MCF 10A (cell line): ENCODE data around the gene WFDC1. TPM values are rescaled to one million over a fixed set of nuclear protein-coding genes. Genes with fewer than 3 reads are reported as not detected.

ENCODE experiments used
- BruUV-seq: library from RNA; stranded (reverse); fragments of 400-500 nt; replicated peaks from 2 replicates; lab custom pipeline; 2021; lab: Mats Ljungman, UMichigan
- CTCF ChIA-PET: fragments of 300-600 bp; sonication (Branson Sonifier 250); formaldehyde crosslinking; extraction: SDS; loops from one replicate; lab custom pipeline; 2021; ENCODE audit warnings: antibody characterized with exemption, inconsistent platforms; lab: Yijun Ruan, JAX
- POLR2A ChIA-PET: fragments of 300-600, 350-650 bp; sonication (Branson Sonifier 250); formaldehyde crosslinking; extraction: SDS; loops from one replicate; lab custom pipeline; 2020; ENCODE audit warnings: antibody characterized with exemption, inconsistent platforms; lab: Yijun Ruan, JAX
- DNase-seq: peaks from one replicate; pipeline ENCODE4 v3.0.0-alpha.2; 2018; ENCODE audit not compliant: unreplicated experiment
- H3K27ac Mint-ChIP-seq: one replicate; pipeline ENCODE4 v1.8.0; 2022; ENCODE audit warnings: mild to moderate bottlenecking, low read depth, mixed read lengths; ENCODE audit not compliant: unreplicated experiment
- H3K27me3 Mint-ChIP-seq: one replicate; pipeline ENCODE4 v1.8.0; 2022; ENCODE audit warnings: mixed read lengths; ENCODE audit not compliant: insufficient read depth, unreplicated experiment
- H3K36me3 Mint-ChIP-seq: one replicate; pipeline ENCODE4 v1.8.0; 2022; ENCODE audit warnings: mild to moderate bottlenecking, moderate library complexity, mixed read lengths; ENCODE audit not compliant: insufficient read depth, unreplicated experiment
- H3K4me1 Mint-ChIP-seq: one replicate; pipeline ENCODE4 v1.8.0; 2022; ENCODE audit warnings: mixed read lengths; ENCODE audit not compliant: insufficient read depth, unreplicated experiment
- H3K4me3 Mint-ChIP-seq: one replicate; pipeline ENCODE4 v1.8.0; 2022; ENCODE audit warnings: mild to moderate bottlenecking, moderate library complexity, mixed read lengths; ENCODE audit not compliant: unreplicated experiment
- H3K9me3 Mint-ChIP-seq: one replicate; pipeline ENCODE4 v1.8.0; 2022; ENCODE audit warnings: mixed read lengths; ENCODE audit not compliant: unreplicated experiment
- intact Hi-C: fragments of 100-400 bp; cut with micrococcal nuclease; formaldehyde crosslinking; loops from 2 replicates; pipeline ENCODE4 v1.14.1; 2022
- total RNA-seq: library from RNA; stranded (reverse); gene quantifications from 2 replicates; pipeline ENCODE4 v1.2.3, GENCODE V29; 2022
- TF ChIP-seq, protein P1 (sequence below): fragments of 200-600 bp; IDR thresholded peaks from one replicate; pipeline ENCODE4 v1.8.0; 2022; ENCODE audit warnings: antibody characterized with exemption, mild to moderate bottlenecking; ENCODE audit not compliant: unreplicated experiment

The WFDC1 gene
- total RNA-seq, 1 experiment from 2014 or later: not detected

DNA sequence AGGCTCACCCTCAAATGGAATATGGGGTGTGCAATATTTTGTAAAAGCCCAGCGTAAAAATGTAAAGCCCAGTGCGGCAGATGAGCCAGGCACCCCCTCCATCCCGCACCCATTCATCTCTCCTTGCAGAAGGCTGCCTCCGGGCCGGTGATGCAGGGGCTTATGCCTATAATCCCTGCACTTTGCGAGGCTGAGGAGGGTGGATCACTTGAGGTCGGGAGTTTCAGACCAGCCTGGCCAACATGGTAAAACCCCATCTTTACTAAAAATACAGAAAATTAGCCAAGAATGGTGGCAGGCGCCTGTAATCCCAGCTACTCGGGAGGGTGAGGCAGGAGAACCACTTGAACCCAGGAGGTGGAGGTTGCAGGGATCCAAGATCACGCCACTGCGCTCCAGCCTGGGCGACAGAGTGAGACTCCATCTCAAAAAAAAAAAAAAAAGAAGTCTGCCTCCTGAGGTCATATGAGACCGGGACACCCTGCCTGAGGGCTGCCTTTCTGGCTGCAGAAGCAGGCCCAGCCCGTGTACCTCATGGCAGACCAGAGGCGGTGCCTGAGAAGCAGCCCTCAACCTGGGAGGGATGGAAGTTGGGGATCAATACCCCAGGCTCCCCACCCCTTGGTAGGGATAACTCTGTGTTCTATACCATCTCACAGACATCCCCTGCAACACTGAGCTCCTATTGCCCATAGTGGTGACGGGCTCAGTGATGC is 56.2 kb downstream of the WFDC1 start:
- H3K4me1 Mint-ChIP-seq: peaks cover 8% of the 10 kb centered on the region
- H3K27ac Mint-ChIP-seq: no peak overlapping the region
- DNase-seq: no peak
- no peak overlapping the region for H3K4me3 Mint-ChIP-seq
- no TSS peak for BruUV-seq
- intact Hi-C loops: no loop called here
- H3K27me3 Mint-ChIP-seq: peaks cover 28% of the 10 kb centered on the region
- CTCF ChIA-PET: interaction anchor here (0.7 kb wide), 1 partner anchor 114 kb away, joined by 3 read pairs; no protein-coding TSS in a partner anchor
- TF ChIP-seq, protein P1, sequence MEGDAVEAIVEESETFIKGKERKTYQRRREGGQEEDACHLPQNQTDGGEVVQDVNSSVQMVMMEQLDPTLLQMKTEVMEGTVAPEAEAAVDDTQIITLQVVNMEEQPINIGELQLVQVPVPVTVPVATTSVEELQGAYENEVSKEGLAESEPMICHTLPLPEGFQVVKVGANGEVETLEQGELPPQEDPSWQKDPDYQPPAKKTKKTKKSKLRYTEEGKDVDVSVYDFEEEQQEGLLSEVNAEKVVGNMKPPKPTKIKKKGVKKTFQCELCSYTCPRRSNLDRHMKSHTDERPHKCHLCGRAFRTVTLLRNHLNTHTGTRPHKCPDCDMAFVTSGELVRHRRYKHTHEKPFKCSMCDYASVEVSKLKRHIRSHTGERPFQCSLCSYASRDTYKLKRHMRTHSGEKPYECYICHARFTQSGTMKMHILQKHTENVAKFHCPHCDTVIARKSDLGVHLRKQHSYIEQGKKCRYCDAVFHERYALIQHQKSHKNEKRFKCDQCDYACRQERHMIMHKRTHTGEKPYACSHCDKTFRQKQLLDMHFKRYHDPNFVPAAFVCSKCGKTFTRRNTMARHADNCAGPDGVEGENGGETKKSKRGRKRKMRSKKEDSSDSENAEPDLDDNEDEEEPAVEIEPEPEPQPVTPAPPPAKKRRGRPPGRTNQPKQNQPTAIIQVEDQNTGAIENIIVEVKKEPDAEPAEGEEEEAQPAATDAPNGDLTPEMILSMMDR: no peak
- no peaks in the 10 kb centered on the region for H3K36me3 Mint-ChIP-seq
- H3K9me3 Mint-ChIP-seq: no peaks in the 10 kb centered on the region
- POLR2A ChIA-PET: no interaction called here

DNA sequence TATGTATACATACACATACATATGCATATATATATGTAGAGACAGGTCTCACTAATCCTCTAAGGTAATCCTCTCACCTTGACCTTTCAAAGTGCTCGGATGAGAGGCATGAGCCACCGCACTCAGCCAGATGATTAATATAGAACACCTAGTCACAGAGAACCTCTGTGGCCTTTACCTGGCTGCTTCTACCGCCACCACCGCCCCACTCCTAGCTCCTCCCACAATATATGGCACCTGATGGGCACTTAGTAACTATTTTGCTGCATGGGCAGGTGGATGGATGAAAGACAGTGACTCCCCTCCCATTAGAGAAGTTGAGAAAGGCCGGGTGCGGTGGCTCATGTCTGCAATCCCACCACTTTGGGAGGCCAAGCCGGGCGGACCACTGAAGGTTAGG is 57.0 kb downstream of the WFDC1 start:
- Mint-ChIP-seq H3K27me3 (peaks cover 24% of the 10 kb centered on the region), H3K36me3 (no peaks in the 10 kb centered on the region), H3K4me3 (no peak overlapping the region), H3K4me1 (peaks cover 10% of the 10 kb centered on the region), H3K27ac (no peak overlapping the region), H3K9me3 (no peaks in the 10 kb centered on the region)
- intact Hi-C loops: no loop called here
- no TSS peak for BruUV-seq
- TF ChIP-seq, protein P1: no peak
- ChIA-PET CTCF (no interaction called here), POLR2A (no interaction called here)
- DNase-seq: no peak

- H3K36me3 Mint-ChIP-seq: no peaks in the 10 kb centered on the region
- BruUV-seq: no TSS peak
- no peaks in the 10 kb centered on the region for H3K9me3 Mint-ChIP-seq
- ChIA-PET POLR2A (interaction anchor here (1.1 kb wide), 1 partner anchor 9 kb away, joined by 3 read pairs; no protein-coding TSS in a partner anchor), CTCF (no interaction called here)
- TF ChIP-seq, protein P1: no peak
- intact Hi-C loops: no loop called here
- H3K27me3 Mint-ChIP-seq: peaks cover 12% of the 10 kb centered on the region
- DNase-seq: peak; percentile 81
- H3K4me1 Mint-ChIP-seq: peaks cover 23% of the 10 kb centered on the region
- no peak overlapping the region for H3K4me3 Mint-ChIP-seq
- H3K27ac Mint-ChIP-seq: no peak overlapping the region
These were observed 59.6 kb downstream of the WFDC1 start for GRCh38 chr16:84354306-84354705.

DNA sequence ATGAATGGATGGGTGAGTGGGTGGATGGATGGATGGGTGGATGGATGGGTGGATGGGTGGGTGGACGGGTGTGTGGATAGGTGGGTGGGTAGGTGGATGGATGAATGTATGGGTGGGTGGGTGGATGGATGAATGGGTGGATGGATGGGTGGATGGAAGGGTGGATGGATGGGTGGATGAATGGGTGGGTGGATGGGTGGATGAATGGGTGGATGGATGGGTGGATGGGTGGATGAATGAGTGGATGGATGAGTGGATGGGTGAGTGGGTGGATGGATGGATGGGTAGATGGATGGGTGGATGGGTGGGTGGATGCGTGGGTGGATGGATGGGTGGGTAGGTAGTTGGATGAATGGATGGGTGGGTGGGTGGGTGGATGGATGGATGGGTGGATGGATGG is 60.5 kb downstream of the WFDC1 start:
- H3K27me3 Mint-ChIP-seq: peaks cover 3% of the 10 kb centered on the region
- no peaks in the 10 kb centered on the region for H3K9me3 Mint-ChIP-seq
- H3K4me1 Mint-ChIP-seq: peaks cover 24% of the 10 kb centered on the region
- intact Hi-C loops: no loop called here
- ChIA-PET POLR2A (no interaction called here), CTCF (interaction anchor here (0.6 kb wide), 1 partner anchor 1417 kb away, joined by 3 read pairs; no protein-coding TSS in a partner anchor)
- H3K27ac Mint-ChIP-seq: no peak overlapping the region
- BruUV-seq: no TSS peak
- DNase-seq: no peak
- H3K4me3 Mint-ChIP-seq: no peak overlapping the region
- TF ChIP-seq, protein P1: no peak
- no peaks in the 10 kb centered on the region for H3K36me3 Mint-ChIP-seq
